ENCODE data around the gene PHF21B. TPM values are rescaled to one million over a fixed set of nuclear protein-coding genes. Genes with fewer than 3 reads are reported as not detected.
"Not testable (repeated sequence)": the region's sequence is repeated elsewhere in the genome, so short reads cannot be mapped to it uniquely, and the experiment has no call there.

PHF21B gene
- polyA plus RNA-seq, 3 donors: 4.5 to 9.3 (median 8.5) TPM

DNA sequence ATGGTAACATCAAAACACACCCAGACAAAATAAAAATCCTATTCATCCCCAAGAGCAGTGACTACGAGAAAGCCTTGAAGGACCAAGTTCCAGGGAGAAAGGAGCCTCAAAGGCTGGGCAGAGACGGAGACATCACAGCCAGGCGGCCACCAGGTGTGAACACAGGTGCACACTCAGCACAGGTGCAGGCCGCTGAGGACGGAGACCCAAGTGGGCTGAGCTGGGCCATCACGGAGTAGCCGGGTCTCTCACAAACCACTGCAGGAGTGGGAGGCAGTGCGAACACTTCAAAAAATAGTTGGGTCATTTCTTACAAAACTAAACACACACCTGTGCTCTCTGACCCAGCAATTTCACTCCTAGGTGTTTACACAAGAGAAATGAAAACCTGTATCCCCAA lies 72.6 kb downstream of the PHF21B start:
- no peak for DNase-seq

DNA sequence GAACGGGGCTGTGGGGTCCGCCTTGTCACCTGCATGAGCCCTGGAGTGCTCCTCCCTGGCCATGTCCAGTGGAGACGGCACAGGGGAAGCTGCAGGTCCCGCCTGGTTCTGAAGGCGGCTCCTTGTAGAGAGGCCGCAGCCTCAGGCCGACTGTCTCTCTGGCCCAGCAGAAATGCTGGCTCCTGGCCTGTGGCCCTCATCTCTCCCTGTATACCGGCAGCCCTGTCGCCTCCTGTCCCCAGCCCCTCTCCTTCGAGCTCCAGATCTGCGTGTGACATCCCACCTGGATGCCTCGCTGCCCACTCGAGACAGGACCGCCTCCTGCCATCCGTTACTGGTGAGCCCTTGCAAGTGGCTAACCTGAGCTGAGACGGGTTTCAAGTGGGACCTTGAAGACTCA lies 73.6 kb downstream of the PHF21B start:
- DNase-seq: no peak

DNA sequence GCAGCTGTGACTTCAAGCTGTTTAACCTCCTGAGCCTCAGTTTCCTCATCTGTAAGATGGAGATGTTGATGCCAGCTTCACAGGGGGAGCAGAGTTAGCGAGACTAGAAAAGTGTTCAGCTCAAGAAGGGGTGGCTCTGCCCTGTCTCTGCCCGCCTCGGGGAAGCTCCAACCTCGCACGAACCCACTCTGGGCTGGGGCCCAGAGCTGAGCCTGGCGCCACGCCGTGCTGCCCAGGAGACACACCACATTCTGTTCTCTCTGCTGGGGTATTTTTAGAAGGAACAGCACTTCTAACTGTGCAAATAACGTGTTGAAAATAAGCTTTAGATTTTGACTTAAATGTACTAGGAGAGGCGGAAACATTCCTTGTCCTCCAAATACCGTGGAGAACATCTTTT lies 74.1 kb downstream of the PHF21B start:
- no peak for DNase-seq

DNA sequence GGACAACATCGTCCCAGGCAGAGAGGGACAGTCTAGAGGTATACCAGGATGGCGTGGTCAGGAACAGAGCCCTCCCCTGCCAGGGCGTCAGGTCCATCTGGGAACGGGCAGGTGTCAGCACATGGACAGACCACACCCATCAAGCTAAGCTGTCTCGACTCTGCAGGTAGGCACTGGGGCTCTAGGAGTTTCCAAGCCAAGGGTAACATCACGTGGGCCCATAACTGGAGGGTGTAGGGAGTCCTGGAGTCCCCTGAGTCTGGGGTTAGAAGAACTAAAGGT lies 75.4 kb downstream of the PHF21B start:
- DNase-seq: no peak

DNA sequence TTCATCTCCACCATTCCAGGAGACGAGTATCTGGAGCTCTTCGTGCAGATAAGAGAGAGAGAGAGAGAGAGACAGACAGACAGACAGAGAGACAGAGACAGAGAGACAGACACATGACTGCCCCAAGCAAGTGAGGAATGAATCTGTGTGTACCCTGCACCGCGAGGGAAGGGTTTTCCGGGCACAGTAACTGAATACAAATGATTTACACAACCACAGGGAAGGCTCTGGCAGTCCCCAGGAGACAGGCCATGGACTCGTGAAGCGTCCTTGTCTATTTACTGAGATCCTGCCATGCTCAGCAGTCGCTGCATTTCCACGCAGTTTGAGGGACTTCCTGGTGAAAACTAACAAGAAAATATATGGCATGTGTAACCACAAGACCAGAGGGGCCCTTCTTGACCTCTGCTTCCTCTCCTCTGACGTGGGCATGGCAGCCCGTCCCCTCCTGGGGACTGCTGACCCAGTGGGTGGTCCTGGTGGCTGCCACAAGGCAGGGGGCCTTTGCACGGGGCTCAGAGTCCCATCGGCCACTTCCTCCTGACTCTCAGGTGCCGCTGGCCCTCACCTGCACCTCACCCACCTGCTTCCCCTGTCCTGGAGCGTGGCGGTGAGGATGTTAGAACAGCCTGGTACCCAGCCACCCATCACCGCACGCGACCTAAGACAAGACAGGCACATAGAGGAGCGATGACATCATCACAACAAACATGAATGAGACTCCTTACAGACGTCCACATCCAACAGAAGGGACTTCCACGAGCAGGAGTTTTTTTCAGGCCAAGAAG lies 75.9 kb downstream of the PHF21B start:
- DNase-seq: no peak

DNA sequence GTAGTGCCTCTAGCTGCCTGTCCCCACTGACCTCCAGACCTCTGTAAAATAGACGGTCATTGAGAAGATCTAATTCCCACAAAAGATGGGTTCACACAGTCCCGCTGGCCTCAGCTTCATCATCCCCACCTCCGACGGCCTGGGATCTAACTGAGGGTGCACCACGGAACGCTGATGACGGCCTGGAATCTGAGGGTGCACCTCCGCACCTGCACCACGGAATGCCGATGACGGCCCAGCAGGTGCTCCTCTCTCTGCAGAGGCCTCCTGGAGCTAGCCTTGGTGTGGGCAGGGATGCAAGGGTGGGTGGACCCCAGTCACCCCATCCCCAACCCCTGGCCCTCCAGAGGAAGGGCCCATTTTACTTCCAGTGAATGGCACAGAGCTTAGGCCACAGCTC lies 77.3 kb downstream of the PHF21B start:
- DNase-seq: no peak

DNA sequence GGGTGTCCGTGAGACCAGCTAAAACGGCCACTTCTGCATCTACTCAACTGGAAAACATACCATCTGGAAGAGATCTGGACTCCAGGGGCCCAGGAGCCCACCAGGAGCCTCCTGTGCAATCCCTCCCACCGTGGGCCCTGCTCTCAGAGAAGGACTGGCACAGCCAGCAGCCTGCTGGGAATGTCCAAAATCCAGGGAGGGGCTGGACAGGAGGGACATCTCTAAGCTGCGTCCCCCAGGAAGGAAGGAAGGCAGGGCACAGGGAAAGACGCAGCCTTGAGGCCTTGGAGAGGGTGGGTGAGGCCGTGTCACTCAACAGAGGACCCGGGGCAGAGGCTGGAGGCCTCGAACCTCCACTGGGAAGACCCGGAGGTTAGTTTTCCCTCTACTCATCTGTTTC lies 78.0 kb downstream of the PHF21B start:
- DNase-seq: no peak

DNA sequence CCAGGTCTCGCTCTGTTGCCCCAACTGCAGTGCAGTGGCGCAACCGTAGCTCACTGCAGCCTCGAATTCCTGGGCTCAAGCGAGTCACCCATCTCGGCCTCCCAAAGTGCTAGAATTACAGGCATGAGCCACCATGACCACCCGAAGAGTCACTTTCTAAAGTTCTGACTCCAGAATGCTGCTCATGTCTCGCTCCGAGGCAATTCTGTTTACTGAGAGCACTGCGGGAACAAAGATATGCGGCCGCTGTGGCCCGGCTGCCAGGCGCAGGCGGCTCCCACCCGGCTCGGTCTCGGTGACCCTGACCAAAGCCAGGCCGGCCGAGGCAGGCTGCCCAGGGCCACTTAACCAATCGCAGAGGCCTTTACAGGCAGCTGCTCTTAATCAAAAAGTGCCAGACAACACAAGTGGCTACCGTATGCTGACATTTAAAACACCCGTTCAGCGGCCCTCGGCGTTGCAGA lies 78.7 kb downstream of the PHF21B start:
- peak; percentile 61 for DNase-seq

DNA sequence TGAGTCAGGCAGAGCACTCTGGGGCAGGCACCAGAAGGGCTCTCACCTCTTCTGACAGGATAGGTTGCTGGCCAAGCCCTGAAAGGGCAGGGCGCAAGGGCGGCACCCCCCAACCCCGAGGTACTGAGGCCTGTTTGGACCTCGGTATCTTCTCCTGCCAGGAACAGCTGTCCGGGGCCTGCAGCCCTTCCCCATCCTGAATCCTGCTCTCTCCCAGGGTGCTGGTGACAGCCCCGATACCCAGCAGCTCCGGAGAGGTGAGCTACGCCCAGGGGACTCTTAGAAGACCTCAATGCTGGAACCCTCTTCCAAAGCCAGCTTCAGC lies 79.1 kb downstream of the PHF21B start:
- no peak for DNase-seq

DNA sequence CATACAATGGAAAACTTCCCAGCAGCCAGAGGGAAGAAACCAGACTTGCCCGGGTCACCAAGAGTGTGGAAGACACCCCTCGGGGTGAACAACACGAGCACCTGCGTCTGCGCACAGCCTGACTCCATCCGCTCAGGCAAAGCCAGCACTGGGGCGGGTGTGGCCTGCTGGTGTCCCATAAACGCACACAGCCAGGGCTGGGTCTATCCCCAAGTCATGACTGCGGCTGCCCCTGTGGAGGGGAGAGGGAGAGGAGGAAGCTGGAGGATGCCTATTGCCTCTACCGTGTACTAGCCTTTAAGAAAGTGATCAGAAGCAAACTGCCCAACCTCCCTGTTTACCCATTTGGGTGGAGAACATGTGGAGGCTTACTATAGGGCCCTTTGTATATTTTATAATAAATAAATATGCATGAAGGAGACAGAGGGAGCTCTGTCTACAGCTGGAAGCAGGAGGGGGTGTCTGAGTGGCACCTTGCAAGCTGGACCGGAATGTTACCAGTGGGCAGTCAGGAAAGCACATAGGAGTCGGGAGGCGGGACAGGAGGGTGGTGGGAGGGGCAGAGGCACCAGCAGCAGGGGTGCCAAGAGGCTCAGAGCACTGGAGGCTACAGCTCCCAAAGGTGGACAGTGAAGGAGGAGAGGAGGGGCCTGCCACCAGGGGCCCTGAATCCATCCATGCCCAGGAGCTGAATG lies 79.6 kb downstream of the PHF21B start:
- no peak for DNase-seq

DNA sequence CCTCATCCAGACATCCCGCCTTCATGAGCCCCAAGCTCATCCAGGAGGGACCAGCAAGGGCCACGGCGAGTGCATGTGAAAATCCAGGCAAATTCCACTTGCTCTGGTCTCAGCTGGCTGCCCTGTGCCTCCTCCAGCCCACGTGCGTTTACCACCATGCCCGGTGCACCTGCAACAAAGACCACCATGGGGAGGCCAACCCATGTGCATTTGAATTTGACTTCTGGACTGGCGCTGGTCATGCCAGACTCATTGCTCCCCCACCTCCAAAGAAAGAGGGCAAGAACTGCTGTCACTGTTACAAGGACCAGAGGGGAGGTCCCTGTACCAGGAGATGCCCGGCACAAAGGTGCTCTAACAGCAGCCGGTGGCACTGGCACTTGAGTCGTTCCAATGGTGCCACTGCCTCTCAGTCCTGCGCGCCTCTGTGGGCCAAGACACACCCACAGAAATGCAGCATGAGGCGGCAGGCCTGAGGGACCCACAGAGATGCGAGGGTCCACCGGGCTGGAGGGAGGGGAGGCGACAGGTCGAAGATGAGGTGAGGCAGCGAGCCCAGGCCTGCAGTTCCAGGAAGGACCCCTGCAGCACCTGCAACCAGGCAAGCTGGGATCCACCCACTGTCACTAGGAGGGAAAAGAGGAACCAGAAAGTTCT lies 80.3 kb downstream of the PHF21B start:
- DNase-seq: no peak

DNA sequence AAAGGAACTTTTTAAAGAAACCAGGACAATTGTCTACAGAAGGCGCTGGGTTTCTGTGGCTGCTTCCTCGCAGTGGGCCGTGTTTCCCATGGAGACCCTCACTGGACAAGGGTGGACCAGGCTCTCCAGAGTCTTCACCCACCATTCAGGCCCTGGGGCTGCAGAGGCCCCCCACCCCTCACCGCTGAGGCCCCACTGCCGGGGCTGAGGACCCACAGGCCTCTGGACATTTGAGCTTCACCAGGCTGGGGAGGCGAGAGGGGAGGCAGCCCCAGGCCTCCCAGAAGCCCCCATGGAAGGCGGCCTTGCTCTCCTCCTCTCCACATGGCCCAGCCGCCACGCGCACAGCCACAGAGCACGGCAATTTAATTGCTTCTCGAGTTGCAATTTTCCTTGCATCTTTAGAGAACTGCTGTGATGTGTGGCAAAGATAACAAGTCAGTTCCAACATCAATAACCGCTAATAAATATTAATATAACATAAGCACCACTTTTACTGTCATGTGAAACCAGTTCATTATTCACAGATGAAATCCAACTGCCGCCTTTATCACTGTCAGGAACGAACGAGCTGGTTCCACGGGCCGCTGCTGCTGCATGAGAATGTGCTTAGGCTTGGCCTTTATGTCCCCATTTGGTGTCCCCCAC lies 81.0 kb downstream of the PHF21B start:
- DNase-seq: no peak

DNA sequence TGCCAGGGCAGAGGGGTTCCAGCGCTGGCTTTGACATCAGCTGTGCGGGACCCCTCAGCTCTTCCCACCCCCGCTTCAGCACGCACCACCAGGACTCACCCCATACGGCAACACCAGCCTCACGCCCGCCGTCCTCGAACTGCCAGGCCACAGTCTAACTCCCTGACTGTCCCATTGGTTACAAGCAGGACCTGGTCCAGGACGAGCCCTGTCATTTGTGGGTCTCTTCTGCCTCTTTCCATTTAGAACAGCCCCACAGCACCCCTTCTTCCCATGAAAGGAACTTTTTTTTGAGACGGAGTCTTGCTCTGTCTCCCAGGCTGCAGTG lies 81.7 kb downstream of the PHF21B start:
- DNase-seq: no peak

DNA sequence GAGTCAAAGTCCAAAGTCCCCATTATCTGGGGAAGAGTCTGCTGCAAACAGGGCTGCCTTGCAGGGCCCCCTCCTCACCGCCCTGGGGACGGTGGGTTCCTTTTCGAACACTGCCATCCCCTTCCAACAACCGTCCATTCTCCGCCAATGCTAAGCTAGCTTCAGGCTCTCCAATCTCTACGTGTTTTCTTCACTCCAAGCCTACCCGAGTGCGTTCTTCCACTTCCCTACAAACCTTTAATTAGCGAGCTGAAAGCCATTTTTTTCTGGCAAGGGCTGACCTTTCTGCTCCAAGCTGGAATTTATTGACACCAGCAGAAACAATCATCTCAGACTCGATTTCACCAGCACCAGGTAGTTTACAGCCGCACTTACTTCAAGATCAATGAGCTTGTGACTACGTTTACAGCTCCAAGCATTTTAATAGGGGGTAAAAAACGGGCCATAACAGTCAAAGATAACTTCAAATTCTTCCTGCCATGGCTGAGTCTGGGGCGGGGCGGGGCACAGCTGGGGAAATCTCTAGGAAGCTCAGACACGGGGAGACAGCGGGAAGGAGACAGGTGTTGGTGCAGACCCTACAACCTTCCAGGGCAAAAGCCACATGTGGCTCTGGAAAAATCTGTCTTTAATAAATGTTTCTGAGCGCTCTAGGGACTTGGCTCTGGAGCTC lies 82.2 kb downstream of the PHF21B start:
- DNase-seq: no peak

DNA sequence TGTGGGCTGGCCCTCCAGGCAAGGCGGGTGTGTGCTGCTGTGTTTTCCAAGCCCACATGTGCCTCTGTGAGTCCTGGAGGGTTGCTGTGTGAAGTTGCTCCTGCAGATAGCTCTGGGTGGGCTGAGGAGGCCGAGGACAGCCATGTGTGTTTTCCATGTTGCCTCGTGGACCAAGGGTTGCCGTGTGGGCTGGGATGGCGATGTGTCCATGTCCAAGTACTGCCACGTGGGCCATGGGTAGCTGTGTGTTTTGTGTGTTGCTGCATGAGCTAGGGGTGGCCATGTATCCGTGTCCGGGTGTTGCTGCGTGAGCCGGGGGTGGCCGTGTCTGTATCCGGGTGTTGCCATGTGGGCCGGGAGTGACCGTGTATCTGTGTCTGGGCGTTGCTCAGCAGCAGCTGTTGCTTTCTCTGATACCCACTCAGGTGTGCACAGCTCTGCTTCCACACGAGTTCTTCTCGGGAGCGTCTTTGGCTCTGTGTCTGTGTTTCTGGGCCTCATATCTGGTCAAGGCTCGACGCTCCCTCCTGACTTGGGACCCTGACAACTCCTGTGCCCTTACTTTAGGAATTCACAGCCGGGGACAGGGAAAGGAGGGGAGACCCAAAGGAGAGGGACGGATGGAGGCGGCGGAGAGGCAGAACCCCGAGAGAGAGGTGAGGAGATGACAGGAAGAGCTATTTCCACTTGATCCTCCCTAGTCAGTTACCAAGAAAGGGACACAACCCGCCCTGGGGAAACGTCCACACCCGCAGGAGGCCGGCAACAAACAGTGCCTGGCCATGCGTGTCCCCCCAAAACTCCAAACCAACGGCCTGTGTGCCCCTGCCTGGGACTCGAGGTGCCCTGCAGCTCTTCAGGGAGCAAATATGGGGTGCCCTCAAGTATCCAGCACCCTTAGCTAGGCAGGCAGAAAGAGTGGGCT lies 83.1 kb downstream of the PHF21B start:
- DNase-seq: no peak

DNA sequence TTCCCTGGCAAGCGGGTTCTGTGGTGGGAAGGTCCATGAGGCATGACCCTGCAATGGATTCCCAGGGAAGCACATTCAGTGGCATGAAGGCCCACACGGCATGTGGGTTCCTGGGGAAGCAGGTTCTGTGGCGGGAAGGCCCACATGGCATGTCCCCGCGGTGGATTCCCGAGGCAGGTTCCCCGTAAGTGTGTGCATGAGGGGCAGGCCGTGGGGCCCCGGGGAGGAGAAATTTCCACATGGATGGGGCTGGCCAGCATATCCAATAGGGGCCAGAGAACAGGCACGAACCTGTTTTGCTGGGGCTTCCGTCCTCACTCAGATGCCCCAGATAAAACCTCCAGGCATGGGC lies 83.7 kb downstream of the PHF21B start:
- DNase-seq: no peak

DNA sequence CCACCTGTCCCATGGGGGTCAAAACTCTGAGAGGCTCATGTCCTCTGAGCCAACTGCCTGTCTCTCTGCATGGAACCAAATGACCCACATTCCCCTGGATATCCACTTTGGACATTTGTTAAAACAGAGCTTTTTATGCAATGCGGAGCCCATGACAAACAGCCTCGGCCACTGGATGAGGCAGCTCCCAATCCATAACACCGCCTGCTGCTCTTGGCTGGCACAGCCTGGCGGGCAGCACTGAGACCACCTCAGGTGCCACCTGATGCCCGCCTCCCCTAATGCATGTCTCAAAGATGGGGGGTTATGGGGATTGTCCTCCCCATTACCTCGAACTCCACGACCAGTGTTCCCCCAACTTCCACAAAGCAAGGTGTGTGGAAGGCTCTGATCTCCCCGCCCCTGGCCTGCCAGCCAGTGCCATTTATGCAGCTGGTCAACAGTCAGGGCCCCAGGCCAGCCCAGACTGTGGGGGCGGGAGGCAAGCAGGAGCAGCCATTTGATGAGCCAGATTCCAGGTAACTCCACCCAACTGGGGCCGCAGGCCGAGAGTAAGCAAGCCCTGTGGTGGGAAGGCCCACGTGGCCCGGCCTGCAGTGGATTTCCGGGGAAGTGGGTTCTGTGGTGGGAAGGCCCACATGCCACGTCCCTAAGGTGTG lies 84.2 kb downstream of the PHF21B start:
- DNase-seq: no peak

DNA sequence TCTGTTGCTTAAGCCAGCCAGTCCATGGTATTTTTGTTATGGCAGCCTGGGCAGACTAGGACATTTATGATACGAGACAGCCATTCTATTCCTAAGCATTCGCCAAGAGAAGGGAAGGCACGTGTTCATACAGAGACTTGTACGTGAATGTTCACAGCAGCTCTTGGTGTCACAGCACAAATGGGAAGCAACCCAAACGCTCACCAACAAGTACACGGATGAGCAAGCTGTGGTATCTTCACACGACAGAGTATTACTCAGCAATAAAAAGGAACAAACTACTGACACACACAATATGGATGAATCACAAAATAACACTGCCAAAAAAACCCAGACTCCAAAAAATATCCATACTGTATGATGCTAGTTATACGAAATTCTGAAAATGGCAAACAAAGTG lies 85.1 kb downstream of the PHF21B start:
- no peak for DNase-seq

DNA sequence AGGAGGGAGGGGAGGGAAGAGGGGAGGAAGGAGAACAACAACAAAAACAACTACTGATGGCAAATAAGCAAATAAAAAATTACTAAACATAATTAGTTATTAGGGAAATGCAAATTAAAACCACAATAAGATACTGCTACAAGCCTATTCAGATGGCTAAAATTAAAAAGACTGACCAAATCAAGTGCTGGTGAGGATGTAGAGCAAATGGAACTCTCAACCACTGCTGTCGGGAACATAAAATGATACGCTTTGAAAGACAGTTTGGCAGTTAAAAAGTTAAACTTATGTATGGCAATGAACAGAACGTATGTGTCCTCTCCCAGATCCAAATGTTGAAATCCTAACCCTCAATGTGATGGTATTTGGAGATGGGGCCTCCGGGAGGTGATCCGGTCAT lies 85.7 kb downstream of the PHF21B start:
- DNase-seq: no peak

DNA sequence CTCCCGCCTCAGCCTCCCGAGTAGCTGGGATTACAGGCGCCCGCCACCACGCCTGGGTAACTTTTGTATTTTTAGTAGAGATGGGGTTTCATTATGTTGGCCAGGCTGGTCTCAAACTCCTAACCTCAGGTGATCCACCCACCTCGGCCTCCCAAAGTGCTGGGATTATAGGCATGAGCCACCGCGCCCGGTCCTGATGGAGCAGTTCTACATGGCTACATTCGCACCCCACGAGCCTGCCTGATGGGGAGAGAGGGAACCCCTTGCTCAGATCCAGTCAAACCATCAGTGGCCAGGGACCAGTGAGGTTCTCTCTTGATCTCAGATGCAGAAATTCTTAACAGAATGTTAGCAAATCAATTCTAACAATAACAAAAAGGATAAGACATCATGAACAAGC lies 88.0 kb downstream of the PHF21B start:
- DNase-seq: not testable (repeated sequence)

DNA sequence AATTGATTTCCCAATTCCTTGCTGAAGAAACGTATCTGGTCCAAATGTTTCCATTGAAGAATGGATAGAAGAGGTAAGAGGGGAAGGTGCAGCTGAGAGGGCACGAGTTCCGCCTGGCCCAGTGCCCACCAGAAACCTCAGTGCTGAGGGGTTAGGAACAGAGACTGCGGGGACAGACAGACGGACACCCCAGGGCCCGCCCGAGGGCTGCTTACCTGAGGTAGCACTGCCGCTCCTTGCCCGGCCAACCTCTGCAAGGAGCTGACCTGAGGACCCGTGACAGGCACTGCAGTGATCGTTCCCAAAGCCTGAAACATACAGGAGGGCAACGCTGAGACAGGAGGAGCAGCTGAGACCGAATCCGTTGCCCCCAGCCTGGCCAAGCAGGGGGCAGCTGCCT lies 89.6 kb downstream of the PHF21B start:
- no peak for DNase-seq

Data from renal pelvis (tissue), 4 donors.